Measurements from ENCODE around the gene ERCC6L2.

The ERCC6L2 gene

DNA sequence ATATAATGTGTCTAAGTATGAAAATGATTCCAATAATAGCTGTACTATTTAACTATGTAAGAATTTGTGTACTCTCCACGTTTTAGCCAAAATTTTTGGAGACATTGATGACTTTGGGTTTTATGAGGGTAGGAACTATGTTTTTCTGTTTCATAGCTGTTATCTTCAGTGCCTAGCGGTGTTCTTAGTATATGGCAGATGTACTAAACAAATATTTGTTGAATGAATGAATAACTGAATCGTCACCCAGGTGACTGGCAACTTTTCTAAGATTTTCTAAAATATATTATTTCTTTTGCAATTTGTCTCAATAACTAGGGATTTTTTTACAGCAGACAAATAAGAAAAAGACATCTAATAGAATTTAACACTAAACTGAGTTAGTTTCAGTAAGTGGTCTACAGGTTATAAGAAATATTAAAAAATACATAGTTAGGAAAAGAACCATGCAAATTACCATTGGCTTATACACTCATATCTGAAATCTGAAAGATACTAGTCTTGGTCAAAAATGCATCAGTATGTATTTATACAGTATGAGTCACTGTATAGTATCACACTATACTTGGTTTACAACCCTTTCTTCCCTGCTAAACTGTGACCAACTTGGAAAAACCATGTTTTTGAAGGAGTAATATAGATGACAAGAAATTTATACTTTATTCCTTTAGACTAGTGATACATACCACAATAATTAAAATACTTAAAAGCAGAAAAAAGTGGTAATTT is 10.5 kb upstream of the ERCC6L2 start:
- no peak for DNase-seq

DNA sequence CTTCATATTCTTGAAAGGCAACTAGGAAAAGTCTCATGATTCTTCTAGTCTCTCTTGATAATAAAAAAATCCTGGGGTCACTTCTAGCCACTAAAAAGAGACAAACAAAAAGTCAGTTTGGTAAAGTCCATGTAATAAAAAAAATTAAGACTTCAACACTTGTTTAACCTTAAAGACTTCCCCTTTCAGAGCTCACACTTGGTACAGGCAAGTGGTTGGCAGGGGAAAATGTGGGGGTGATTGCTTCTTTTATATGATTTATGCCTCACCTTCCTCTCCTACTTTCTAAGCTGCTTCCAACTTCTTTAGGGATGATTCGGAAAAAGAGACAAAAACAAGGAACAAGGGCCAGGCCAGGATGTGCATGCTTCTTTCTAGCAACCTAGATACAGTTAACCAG is 5.1 kb upstream of the ERCC6L2 start:
- no peak for DNase-seq

DNA sequence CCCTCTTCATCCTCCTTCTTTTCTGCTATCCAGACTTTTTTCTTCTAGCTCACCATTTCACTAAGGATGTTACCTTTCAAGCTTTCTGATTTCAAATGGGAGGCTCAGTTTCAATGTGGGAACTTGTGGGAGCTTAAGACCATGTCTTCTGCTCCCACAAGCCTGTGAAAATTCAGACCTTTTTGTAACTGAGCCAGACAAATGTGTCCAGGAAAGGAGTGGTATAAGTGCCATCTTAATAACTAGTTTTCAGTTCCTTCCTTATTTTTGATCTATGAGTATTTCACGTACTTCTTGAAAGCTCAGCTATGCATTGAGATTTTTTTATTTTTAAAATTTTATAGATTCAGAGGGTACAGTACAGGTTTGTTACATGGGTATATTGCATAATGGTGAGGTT is 4.6 kb upstream of the ERCC6L2 start:
- no peak for DNase-seq

DNA sequence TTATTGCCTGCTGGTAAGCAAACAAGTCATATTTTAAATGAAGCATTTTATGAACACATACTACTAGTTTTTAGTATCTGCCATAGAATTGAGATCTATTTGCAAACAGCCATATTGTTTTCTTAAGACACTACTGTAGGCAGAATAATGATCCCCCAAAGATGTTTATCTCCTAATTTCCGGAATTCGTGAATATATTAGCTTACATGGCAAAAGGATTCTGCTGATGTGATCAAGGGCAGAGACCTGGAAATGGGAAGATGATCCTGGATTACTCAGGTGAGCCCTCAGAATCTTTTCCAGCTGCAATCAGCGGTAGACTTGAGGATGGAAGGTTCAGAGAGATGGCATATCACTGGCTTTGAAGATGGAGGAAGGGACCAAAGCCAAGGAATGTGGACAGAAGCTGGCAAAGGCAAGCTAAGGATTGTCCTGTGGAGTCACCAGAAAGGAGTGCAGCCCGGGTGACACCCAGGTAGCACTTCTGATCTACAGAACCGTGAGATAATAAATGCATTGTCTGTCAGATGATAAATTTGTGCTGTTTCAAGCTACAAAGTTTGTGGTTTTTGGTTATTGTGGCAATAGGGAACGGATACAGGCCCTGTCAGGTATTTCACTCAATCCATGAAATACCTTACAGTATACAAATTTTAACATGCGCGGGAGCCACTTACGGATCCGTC is 1.0 kb upstream of the ERCC6L2 start:
- peak; percentile 48 for DNase-seq

DNA sequence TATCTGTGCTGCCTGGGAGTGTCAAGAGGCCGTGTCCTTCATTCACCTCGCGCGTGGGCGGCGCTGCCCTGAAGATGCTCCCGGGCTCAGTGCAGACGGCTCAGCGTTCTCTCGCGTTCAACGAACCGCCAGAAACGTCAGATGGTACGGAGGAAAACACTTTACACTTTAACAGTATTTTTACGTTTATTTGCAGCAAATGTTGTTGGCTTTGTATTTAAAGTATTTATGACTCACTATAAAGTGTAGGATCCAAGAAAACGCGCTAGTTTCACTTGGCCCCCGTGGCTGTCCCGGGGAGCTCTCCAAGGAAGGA is 544 bp upstream of the ERCC6L2 start:
- peak; percentile 60 for DNase-seq

DNA sequence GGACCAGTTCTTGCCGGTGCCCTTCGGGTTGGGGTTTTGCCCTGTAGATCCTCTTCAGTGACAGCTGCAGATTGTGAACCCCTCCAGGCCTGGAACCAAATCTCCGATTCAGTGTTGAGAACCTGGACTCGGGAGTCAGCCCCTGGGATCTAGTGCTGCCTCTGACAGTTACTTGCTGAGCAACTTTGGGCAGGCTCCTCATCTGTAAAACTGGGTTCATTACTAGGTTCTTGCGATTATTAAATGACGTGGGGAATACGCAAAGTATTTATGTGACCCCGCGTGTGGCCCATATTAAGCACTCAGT is 600 bp downstream of the ERCC6L2 start:
- DNase-seq, result no peak

DNA sequence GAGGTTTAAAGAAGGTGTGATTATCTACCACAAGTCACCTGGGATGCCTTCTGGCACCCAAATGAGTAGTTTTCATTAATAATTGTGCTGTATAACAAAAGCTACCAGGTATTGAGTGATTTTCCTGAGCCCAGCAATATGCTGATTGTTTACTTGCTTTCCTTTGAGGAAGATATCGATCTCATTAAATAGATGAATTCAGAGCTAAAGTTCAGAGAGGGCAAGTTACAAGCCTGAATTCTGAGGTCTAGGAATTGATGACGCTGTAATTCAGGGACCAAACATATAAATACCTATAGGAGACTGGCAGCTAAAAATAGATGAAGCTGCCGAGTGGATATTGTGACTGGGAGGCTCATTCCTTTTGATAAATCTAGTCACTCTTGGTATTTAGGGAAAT is 1.1 kb downstream of the ERCC6L2 start:
- peak; percentile 31 for DNase-seq

DNA sequence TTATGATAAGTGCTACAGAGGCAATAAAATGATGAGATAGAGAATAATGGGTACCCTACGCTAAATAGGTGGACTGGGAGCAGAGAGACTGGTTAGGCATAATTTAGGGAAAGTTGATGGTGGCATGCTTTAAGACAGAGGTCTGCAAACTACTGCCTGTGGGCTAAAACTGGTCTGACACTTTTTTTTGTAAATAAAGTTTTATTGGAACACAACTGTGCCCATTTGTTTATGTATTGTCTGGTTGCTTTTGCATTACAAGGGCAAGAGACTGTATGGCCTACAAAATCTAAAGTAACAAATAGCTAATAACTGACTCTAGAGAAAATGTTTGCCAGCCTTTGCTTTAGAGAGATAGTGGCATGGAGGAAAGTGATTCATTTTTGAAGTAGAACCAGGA is 2.5 kb downstream of the ERCC6L2 start:
- DNase-seq, result no peak

DNA sequence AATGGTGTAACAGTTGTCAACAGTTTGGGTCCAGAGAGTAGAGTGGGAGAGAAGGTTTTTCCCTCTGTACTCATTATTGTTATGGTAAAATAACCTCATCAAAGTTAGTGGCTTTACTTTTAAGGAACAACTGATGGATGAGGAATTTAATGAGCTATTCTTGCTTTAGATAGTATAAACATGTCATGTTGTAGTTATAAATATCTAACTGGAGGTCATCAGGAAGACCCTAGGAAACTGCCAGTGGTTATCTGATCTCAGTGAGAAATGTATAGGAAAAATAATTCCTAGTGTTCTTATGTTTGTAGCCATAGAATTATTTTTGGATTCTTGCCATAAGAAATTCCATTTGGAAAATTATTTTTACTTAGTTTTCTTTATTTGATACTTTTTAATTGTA is 4.1 kb downstream of the ERCC6L2 start:
- no peak for DNase-seq

DNA sequence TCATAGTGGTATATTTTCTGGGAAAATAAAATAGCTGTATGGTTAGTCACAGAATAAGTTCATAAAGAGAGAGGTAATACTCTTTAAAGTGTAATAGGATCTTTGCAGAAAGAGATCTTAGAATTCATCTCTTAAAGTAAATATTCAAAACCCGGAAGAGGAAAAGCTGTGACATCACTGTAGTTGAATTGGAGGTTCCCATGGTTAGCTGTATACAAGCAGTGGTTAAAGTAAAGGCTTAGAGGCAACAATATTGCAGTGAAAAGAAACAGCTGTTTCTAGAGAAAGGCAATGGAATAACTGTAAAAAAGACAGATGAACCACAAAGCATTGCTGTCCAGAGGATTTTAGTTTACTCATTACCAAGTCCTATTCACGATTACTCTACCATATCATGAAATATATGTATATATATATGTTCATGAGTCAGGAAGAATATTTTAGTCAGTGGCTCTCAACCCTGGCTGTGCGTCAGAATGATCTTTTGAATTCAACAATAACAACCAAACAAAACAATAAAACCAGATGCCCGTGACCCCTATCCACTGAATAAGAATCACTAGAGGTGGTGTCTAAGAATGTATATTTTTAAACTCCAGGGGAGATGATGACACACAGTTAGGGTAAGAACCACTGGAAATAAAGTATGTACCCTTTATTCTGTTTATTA is 4.7 kb downstream of the ERCC6L2 start:
- no peak for DNase-seq

DNA sequence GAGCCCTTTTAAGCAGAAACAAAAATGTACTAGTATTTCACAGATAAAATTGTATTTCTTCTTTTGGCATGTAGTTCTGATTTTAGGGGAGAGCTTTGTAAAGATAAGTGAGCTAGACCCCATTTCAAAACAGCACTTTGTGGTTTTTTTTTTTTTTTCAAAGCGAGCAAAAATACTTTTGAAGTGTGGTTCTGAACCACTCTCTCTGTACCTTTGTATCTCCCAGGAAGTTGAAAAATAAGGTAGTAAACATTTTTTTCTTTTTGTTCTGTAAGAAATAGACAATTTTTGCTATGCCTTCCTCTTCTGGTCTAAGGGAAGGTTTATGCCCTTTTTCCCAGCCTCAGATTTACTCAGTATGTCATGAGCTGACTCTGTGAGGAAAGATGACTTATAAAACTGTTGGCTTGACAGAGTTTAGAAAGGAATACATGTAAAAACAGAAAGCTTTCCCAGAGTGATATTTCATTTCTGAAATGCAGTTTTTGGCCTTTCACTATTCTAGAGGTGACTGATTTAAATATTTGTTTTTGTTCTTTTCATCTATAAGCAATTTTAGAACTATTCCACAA is 12.5 kb downstream of the ERCC6L2 start:
- DNase-seq, result no peak

DNA sequence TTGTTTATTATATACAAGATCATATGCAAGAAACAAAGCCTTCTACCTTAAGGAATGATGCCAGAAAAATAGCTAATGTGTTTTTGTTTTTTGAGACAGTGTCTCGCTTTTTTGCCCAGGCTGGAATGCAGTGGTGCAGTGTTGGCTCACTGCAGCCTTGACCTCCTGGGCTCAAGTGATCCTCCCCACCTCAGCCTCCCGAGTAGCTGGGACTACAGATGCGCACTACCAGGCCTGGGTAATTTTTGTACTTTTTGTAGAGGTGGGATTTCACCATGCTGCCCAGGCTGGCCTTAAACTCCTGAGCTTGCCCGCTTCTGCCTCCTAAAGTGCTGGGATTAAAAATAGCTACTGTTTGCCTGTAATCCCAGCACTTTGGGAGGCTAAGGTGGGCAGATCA is 15.1 kb downstream of the ERCC6L2 start:
- no peak for DNase-seq

DNA sequence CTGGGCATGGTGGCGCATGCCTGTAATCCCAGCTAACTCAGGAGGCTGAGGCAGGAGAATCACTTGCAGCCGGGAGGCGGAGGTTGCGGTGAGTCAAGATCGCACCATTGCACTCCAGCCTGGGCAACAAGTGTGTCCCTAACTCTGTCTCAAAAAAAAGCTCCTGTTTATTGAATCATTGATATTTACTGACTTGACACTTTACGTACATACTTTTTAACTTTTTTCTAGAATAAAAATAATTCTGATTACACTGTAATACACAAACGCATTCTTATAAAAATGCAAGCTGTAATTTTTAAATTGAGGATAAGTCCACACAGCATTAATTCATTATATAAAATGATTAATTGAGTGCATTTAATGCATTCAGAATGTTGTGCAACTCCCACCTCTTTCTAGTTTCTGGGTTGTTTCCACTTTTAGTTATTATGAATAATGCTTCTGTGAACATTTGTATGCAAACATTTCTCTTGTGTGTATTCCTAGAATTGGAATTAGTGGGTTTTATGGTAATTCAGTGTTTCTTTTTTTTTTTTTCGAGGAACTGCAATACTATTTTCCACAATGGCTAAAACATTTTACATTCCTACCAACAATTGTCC is 15.7 kb downstream of the ERCC6L2 start:
- no peak for DNase-seq

DNA sequence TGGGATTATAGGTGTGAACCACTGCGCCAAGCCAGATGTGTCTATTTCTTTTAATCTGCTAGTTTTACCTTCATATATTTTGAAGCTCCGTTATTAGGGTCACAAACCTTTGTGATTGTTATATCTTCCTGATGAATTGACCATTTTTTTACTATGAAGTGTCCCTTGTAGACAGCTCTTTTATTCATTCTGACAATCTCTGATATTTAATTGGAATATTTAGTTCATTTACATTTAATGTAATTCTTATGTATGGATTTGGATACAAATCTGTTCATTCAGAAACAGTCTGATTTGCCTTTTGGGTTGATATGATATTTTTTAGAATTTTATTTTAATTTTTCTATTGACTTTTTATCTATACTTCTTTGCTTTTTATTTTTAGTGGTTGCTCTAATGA is 17.2 kb downstream of the ERCC6L2 start:
- no peak for DNase-seq

DNA sequence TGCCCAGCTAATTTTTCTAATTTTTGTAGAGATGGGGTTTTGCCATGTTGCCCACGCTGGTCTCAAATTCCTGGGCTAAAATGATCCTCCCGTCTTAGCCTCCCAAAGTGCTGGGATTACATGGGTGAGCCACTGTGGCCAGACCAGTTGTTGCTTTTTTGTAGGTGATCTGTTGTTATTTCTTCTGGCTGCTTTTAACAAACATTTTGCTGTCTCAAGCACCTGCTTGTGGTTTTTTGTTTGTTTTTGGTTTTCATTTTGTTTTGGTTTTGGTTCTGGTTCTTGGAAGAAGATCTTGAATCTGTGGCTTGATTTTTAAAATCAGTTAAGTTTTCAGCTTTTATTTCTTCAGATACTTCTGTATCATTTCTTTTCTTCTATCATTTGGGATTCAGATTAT is 21.1 kb downstream of the ERCC6L2 start:
- DNase-seq, result no peak

DNA sequence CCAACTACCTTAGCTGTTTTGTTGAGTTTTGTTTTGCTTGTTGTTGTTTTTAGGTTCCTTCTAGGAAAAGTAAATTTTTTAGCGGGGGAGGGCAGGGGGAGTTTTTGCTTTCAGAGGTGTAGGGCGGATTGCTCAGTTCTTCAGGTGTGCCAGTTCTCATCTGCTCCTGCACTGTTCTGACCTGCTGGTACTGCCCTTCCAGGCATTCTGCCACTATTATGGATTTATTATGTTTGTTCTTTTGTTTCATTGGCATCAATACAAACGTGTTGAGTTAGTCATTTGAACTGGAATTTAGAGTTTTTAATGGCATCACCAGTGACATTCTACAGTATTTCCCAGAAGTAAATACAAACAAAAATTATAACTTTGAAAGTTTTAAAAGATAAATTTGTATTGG is 26.0 kb downstream of the ERCC6L2 start:
- peak; percentile 59 for DNase-seq

DNA sequence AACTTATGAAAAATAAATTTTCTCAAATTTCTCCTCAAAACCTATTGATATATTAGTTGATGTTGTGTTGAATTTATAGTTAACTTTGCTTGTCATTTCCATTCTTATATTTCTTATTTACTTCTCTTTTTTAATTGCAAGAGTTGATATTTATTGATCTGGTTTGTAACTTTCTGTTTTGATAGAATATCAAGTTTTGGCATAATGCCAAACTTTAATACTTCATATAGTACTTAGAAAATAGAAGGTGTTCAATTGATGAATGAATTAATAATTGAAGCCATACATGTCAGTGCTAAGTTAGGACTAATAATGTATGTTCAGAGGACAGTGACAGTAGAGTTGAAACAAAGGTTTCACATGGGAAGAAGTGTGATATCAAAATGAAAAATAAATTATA is 27.9 kb downstream of the ERCC6L2 start:
- no peak for DNase-seq

DNA sequence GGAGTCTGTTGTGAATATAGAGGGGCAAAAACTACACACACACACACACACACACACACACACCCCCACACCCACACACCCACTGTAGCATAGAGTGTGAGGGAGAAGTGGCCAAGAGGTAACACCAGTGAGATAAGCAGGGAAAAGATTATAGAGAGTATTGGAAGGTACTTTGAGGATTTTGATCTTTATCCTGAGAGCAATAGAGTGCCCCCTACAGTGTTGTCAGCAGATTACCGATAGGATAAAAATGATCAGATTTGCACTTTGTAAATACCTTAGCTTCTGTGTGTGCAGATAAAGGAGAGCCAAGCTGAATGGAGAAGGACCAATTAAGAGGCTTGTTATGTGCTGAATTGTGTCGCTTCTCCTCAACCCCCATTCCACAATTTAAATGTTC is 32.3 kb downstream of the ERCC6L2 start:
- peak; percentile 40 for DNase-seq

DNA sequence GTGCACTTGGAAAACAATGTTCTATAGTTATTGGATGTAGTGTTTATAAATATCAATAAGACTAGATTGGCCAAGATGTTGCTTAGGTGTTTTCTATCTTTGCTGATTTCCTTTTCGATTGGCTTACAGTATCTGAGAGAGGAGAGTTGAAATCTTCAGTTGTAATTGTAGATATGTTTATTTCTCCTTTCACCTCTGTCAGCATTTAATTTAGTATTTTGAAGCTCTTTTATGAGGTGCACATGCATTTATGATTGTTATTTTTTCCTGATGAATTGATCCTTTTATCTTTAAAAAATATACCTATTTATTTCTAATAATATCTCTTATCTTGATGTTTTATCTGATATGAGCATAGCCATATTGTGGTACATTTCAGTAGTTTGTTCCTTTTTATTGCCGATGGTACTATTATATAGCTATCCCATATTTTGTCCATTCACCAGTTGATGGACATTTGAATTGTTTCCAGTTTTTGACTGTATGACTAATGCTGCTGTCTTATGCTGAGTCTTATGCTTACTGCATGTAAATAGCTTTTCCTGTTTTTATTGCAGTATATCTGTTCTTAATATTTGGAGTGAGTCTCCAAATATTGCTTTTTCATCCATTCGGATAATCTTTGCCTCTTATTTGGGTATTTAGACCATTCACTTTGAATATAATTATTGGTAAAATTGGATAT is 34.7 kb downstream of the ERCC6L2 start:
- no peak for DNase-seq

DNA sequence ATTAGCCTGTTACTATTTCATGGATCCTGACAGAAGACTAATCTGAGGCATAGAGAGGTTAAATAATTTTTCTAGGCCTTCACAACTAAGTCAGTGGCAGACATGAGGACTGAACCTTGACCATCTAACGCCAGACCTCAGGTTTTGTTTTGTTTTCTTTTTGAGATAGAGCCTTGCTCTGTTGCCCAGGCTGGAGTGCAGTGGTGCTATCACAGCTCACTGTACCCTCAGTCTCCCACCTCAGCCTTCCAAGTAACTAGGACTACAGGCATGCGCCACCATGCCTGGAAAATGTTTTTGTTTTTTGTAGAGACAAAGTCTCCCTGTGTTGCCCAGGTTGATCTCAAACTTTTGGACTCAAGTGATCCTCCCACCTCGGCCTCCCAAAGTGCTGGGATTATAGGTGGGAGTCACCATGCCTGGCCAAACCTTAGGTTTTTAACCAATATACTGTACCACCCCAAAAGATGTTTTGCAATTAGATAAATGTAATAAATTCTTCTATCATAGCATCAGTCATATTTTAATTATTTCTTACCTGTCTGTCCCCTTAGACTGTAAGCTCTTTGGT is 35.4 kb downstream of the ERCC6L2 start:
- no peak for DNase-seq

DNA sequence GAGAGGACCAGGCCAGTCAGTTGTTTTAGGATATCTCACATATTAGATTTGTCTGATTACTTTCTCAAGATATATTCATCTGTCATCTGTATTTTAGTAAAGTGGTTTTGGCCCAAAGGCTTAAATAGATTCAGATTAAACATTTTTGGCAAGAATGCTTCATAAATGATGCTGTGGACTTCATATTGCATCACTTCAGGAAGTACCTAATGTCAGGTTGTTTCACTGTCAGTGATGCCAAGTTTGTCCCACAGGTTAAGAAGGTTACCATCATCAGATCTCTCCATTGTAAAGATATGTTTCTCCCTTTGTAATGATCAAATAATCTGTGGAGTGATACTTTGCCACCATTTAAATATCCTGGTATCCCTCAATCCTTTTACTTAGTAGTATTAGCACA is 37.3 kb downstream of the ERCC6L2 start:
- DNase-seq, result no peak

DNA sequence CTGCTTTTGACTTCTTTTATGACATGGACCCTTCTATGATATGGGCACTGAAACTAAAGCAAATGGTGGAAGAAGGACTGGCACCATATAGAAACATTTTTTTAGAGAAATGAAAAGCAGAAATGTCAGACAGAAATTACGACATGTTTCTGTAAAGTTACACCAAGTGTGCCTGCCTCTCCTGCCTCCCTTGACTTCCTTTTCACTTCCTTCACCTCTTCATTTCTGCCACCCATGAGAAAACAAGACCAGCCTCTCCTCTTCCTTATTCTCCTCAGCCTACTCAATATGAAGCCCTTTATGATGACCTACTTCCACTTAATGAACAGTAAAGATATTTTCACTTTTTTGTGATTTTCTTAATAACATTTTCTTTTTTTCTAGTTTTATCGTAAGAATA is 44.5 kb downstream of the ERCC6L2 start:
- no peak for DNase-seq

DNA sequence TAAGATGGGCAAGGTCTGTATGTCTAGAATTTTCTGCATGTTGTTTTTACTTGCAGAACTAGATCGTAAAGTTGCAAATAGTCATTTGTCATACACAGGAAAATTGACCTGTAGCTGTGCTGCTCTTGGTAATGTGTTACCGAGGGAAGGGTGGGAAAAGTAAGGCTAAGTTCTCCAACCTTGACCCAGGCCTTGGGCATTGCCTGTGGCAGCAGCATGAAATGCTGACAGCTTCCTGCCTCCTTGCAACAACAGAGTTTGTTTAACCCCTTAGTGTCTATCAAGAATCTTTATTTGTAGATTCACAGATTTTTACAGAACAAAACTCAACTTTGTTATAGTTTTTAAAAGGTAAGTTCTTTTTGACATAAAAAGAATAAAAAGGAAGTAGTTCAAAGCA is 48.3 kb downstream of the ERCC6L2 start:
- no peak for DNase-seq

Data from NCI-H69 (cell line).